Gastroesophageal sphincter (tissue), 4 donors: ENCODE data around the gene KLK3. TPM values are rescaled to one million over a fixed set of nuclear protein-coding genes. Genes with fewer than 3 reads are reported as not detected.

Source experiments
- ATAC-seq: fragments of 150-250 bp; one replicate; pipeline ENCODE4 v1.9.1; 2016; ENCODE audit warnings: mild to moderate bottlenecking, moderate library complexity
- H3K27ac ChIP-seq, 4 donors: fragments of 200-600 bp; sonication (generic) in 3 of 4; 1 replicate in 3 of 4; 2 replicates in 1 of 4; pipeline ENCODE4 v1.5.1; 2016 to 2019
- H3K27me3 ChIP-seq: fragments of 200-600 bp; sonication (generic); one replicate; pipeline ENCODE4 v1.5.1; 2019
- H3K36me3 ChIP-seq, 2 donors: fragments of 200-600 bp; sonication (generic); one replicate each; pipeline ENCODE4 v1.5.1; 2019; ENCODE audit warnings: control low read depth in 1 of 2
- H3K4me1 ChIP-seq, 3 donors: fragments of 200-600 bp; sonication (generic); 1 replicate in 2 of 3; 2 replicates in 1 of 3; pipeline ENCODE4 v1.5.1; 2016 to 2019; ENCODE audit warnings: control low read depth in 2 of 3
- H3K4me3 ChIP-seq, 2 donors: fragments of 200-600 bp; sonication (generic); one replicate each; pipeline ENCODE4 v1.5.1; 2019; ENCODE audit warnings: mild to moderate bottlenecking in 1 of 2, moderate library complexity in 1 of 2
- H3K9me3 ChIP-seq, 3 donors: fragments of 200-600 bp; sonication (generic); one replicate each; pipeline ENCODE4 v1.5.1; 2017 to 2019; ENCODE audit warnings: control low read depth in 2 of 3
- EP300 ChIP-seq: sonication (generic); formaldehyde crosslinking; IDR thresholded peaks from one replicate; pipeline ENCODE4 v1.6.1; 2017; ENCODE audit warnings: antibody characterized with exemption, mild to moderate bottlenecking
- POLR2A ChIP-seq, 2 donors: fragments of 450-650 bp; IDR thresholded peaks; one replicate each; pipeline ENCODE4 v1.6.1; 2017; ENCODE audit warnings: antibody characterized with exemption in 2 of 2, mild to moderate bottlenecking in 2 of 2, moderate library complexity in 1 of 2
- POLR2AphosphoS5 ChIP-seq: sonication (generic); formaldehyde crosslinking; IDR thresholded peaks from one replicate; pipeline ENCODE4 v1.6.1; 2017; ENCODE audit warnings: antibody characterized with exemption
- WGBS, 2 donors: methylation state at CpG; one replicate each; pipeline ENCODE4 v1.1.5; 2018; ENCODE audit warnings: low coverage in 1 of 2; 5-methylcytosine and 5-hydroxymethylcytosine counted together
- total RNA-seq, 4 donors: library from RNA; depleted of rRNA; stranded (reverse); fragments of >200 nt; gene quantifications; one replicate each; pipeline ENCODE4 v1.1.0, GENCODE V29; 2016
- TF ChIP-seq, protein P1 (sequence below), 4 experiments: fragments of 200-600 bp in 2 of 4; fragments of 450-650 bp in 2 of 4; sonication (generic) in 1 of 4; IDR thresholded peaks; one replicate each; pipeline ENCODE4 v1.5.1; 2017 to 2019; ENCODE audit warnings: antibody characterized with exemption in 4 of 4, mild to moderate bottlenecking in 2 of 4, moderate library complexity in 2 of 4

The KLK3 gene
- total RNA-seq, 4 donors from 2014 or later, result not detected

DNA sequence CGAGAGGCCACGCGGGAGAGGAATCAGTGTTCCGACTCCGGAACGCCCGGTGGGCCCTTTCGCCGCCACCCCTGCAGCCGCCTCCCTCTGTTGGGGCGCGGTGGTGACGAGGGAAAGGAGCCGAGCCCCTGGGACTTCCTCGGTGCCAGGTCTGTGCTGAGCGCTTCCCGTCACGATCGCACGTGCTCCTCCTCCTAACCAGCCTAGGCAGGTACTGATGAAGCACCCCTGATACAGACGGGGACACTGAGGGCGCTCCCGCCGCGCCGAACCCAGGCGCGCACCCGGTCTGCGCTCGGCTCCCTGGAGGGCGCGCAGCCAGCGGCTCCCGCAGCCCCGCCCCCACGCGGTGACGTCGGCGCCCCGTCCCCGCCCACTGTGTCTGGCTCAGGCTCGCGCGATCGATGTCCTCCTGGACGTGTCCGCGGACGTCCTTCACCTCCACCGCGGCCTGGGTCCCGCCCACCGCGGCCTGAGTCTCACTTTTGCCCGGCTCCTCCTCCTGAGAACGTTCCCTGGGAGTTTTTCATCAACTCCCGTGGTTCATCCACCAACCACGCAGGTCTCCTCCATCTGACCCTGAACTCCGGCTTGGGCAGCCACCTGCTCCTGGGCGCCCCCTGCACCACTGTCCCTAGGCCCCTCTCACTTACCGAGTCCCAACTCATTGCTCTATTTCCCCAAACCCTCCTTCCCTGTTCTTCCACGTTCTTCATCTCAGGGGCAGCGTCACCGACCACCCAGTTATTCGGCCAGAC lies 18.8 kb upstream of the KLK3 start:
- Histone ChIP-seq H3K27me3 (peaks cover 78% of the 10 kb centered on the region), H3K27ac (peak overlapping the region in 1 of 4 donors; percentile 39), H3K9me3 (no peaks in the 10 kb centered on the region), H3K4me3 (peak overlapping the region; percentile 12 to 49), H3K36me3 (no peaks in the 10 kb centered on the region), H3K4me1 (peaks cover 0 to 14% (median 5%) of the 10 kb centered on the region in 3 donors)
- peak; percentile 90 for ATAC-seq
- TF ChIP-seq POLR2AphosphoS5 (no peak), POLR2A (IDR thresholded peaks at IDR 0.05) (no peak), EP300 (no peak)
- TF ChIP-seq, protein P1, sequence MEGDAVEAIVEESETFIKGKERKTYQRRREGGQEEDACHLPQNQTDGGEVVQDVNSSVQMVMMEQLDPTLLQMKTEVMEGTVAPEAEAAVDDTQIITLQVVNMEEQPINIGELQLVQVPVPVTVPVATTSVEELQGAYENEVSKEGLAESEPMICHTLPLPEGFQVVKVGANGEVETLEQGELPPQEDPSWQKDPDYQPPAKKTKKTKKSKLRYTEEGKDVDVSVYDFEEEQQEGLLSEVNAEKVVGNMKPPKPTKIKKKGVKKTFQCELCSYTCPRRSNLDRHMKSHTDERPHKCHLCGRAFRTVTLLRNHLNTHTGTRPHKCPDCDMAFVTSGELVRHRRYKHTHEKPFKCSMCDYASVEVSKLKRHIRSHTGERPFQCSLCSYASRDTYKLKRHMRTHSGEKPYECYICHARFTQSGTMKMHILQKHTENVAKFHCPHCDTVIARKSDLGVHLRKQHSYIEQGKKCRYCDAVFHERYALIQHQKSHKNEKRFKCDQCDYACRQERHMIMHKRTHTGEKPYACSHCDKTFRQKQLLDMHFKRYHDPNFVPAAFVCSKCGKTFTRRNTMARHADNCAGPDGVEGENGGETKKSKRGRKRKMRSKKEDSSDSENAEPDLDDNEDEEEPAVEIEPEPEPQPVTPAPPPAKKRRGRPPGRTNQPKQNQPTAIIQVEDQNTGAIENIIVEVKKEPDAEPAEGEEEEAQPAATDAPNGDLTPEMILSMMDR (IDR thresholded peaks at IDR 0.05), result no peak
- WGBS, 2 donors, result 8 to 27% methylated on average over 4 to 19 of the region's 67 CpGs

DNA sequence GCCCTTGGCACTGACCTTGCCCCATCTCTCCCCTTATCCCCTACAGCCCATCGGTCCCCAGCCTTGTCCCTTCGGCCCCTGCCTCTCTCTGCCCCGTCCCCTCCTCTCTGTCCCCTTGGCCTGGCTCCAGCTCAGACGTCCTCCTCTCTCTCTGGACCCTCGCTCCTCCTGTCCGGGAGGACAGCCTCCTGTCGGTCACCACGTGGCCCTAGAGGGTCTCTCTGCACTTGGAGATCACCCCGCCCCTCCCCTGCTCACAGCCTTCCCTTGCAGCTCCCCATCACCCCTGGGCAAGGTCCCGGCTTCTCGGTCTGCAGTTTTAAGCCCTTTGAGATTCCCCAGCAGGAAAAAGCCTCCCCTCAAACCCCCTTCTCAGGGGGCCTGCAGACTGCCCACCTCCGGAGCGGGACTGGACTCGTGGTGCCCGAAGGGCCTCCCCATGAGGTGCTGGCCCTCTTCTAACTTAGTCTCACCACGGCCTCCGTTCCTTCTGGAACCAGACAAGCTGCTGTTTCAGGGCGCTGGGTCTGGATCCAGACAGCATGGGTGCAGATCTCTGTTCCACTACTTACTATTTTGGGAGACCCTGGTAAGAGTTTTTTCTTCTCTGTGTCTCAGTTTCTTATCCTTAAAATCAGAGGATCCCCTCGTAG lies 18.0 kb upstream of the KLK3 start:
- peaks cover 71% of the 10 kb centered on the region for H3K27me3 ChIP-seq
- no peak for ATAC-seq
- TF ChIP-seq EP300 (no peak), POLR2AphosphoS5 (no peak), POLR2A (IDR thresholded peaks at IDR 0.05) (no peak)
- TF ChIP-seq, protein P1 (IDR thresholded peaks at IDR 0.05), result no peak
- peaks cover 0 to 14% (median 5%) of the 10 kb centered on the region in 3 donors for H3K4me1 ChIP-seq
- H3K27ac ChIP-seq, result no peak overlapping the region
- 35 to 46% methylated on average over 7 to 14 of the region's 19 CpGs for WGBS, 2 donors
- no peak overlapping the region for H3K4me3 ChIP-seq
- H3K36me3 ChIP-seq, result no peaks in the 10 kb centered on the region
- H3K9me3 ChIP-seq, result peaks cover 0 to 2% (median 0%) of the 10 kb centered on the region in 3 donors

DNA sequence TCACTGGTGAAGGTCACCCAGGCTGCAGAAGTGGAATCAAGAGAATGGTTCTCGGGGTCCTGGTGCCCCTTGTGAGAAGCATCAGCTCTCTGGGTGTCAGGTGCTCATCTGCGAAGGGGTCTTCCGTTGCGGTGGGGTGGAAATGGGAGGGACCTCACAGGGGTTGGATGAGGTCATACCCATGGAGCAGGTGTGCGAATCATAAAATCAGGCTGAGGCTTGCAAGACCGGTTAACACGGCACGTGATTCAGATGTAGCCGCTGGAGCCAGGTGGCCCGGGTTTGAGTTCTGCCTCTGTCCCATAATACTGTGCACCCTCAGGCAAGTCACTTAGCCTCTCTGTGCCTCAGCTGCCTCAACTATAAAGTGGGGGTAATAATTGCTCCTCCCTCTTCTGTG lies 17.4 kb upstream of the KLK3 start:
- 76 to 83% methylated on average over 3 to 9 of the region's 10 CpGs for WGBS, 2 donors
- H3K36me3 ChIP-seq, result no peaks in the 10 kb centered on the region
- H3K27me3 ChIP-seq, result peaks cover 66% of the 10 kb centered on the region
- H3K9me3 ChIP-seq, result peaks cover 0 to 9% (median 0%) of the 10 kb centered on the region in 3 donors
- ATAC-seq, result no peak
- peaks cover 0 to 14% (median 5%) of the 10 kb centered on the region in 3 donors for H3K4me1 ChIP-seq
- no peak overlapping the region for H3K4me3 ChIP-seq
- H3K27ac ChIP-seq, result no peak overlapping the region
- TF ChIP-seq, protein P1 (IDR thresholded peaks at IDR 0.05), result no peak
- TF ChIP-seq EP300 (no peak), POLR2AphosphoS5 (no peak), POLR2A (IDR thresholded peaks at IDR 0.05) (no peak)

DNA sequence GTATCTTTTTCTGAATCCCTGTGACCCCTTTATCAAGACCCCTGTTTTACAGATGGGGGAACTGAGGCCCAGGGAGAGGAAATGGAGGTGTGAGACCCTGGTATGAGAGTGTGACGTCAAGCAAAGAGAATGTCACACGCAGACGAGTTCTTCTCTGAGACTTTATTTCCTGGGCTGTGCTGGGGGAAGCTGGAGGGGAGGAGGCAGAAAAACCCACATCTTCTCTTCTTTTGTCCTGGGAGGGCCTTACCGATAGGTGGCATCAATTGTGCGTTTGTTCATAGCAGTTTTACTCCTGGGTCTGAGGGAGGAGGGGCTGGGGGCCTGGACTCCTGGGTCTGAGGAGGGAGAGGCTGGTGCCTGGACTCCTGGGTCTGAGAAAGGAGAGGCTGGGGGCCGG lies 16.5 kb upstream of the KLK3 start:
- Histone ChIP-seq H3K27ac (no peak overlapping the region), H3K4me1 (peaks cover 0 to 14% (median 5%) of the 10 kb centered on the region in 3 donors), H3K27me3 (peaks cover 56% of the 10 kb centered on the region), H3K4me3 (no peak overlapping the region), H3K9me3 (peaks cover 0 to 17% (median 0%) of the 10 kb centered on the region in 3 donors), H3K36me3 (no peaks in the 10 kb centered on the region)
- no peak for ATAC-seq
- WGBS, 2 donors, result 3 to 14% methylated on average over 3 to 6 of the region's 6 CpGs
- TF ChIP-seq POLR2A (IDR thresholded peaks at IDR 0.05) (no peak), POLR2AphosphoS5 (no peak), EP300 (no peak)
- TF ChIP-seq, protein P1 (IDR thresholded peaks at IDR 0.05), result no peak
